Peyer's patch (tissue), 4 donors: ENCODE measurements around the gene AGXT2. TPM values are rescaled to one million over a fixed set of nuclear protein-coding genes. Genes with fewer than 3 reads are reported as not detected.

Experiments used
- DNase-seq, 3 donors: peaks; one replicate each; pipeline ENCODE4 v3.0.0-alpha.2; 2017 to 2019
- H3K27ac ChIP-seq, 4 donors: fragments of 200-600 bp; sonication (generic); one replicate each; pipeline ENCODE4 v1.5.1; 2016 to 2019
- H3K27me3 ChIP-seq, 2 donors: fragments of 200-600 bp; sonication (generic); one replicate each; pipeline ENCODE4 v1.5.1; 2019
- H3K36me3 ChIP-seq, 3 donors: fragments of 200-600 bp; sonication (generic); one replicate each; pipeline ENCODE4 v1.5.1; 2016 to 2019
- H3K4me1 ChIP-seq, 4 donors: fragments of 200-600 bp; sonication (generic); one replicate each; pipeline ENCODE4 v1.5.1; 2016 to 2019
- H3K4me3 ChIP-seq, 4 donors: fragments of 200-600 bp; sonication (generic); 1 replicate in 3 of 4; 2 replicates in 1 of 4; pipeline ENCODE4 v1.5.1; 2016 to 2019; ENCODE audit warnings: mild to moderate bottlenecking in 1 of 4
- H3K9me3 ChIP-seq, 4 donors: fragments of 200-600 bp; sonication (generic); one replicate each; pipeline ENCODE4 v1.5.1; 2016 to 2019; ENCODE audit warnings: mild to moderate bottlenecking in 1 of 4
- POLR2A ChIP-seq, 2 donors: fragments of 450-650 bp; IDR thresholded peaks; one replicate each; pipeline ENCODE4 v1.5.1; 2017; ENCODE audit warnings: antibody characterized with exemption in 2 of 2, mild to moderate bottlenecking in 2 of 2, moderate library complexity in 2 of 2
- total RNA-seq, 4 donors: library from RNA; depleted of rRNA; stranded (reverse); fragments of >200 nt; gene quantifications; one replicate each; pipeline ENCODE4 v1.1.0, GENCODE V29; 2016
- TF ChIP-seq, protein P1 (sequence below), 6 experiments: fragments of 450-650 bp in 4 of 6; fragments of 200-600 bp in 2 of 6; sonication (generic) in 1 of 6; IDR thresholded peaks; one replicate each; pipeline ENCODE4 v1.5.1; 2017 to 2019; ENCODE audit warnings: antibody characterized with exemption in 6 of 6, mild to moderate bottlenecking in 3 of 6, moderate library complexity in 1 of 6

Gene AGXT2
- total RNA-seq, 4 donors from 2014 or later = 4.8 to 11.2 (median 5.5) TPM; not detected in 1

DNA sequence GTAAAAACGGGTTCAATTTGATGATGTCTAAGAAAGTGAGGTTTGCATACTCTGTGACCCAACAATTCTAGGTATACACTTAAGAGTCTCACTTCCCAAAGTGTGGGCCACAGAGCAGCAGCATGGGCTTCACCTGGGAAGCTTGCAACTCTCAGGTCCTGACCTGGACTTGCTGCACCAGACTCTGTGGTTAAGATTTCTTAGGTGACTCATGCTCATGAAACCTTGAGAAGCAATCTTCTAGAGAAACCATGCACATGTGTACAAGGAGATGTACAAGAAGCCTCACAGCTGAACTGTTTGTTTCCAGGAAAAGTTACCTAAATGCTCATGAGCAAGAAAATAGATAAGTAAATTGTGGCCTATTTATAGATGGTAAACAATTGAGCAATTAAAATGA lies 88.4 kb downstream of the AGXT2 start:
- Histone ChIP-seq H3K27ac (no peak overlapping the region), H3K27me3 (no peaks in the 10 kb centered on the region), H3K9me3 (no peaks in the 10 kb centered on the region), H3K4me3 (no peak overlapping the region), H3K4me1 (no peaks in the 10 kb centered on the region), H3K36me3 (peaks cover 0 to 13% (median 0%) of the 10 kb centered on the region in 3 donors)
- no peak for TF ChIP-seq POLR2A (IDR thresholded peaks at IDR 0.05)
- TF ChIP-seq, protein P1, sequence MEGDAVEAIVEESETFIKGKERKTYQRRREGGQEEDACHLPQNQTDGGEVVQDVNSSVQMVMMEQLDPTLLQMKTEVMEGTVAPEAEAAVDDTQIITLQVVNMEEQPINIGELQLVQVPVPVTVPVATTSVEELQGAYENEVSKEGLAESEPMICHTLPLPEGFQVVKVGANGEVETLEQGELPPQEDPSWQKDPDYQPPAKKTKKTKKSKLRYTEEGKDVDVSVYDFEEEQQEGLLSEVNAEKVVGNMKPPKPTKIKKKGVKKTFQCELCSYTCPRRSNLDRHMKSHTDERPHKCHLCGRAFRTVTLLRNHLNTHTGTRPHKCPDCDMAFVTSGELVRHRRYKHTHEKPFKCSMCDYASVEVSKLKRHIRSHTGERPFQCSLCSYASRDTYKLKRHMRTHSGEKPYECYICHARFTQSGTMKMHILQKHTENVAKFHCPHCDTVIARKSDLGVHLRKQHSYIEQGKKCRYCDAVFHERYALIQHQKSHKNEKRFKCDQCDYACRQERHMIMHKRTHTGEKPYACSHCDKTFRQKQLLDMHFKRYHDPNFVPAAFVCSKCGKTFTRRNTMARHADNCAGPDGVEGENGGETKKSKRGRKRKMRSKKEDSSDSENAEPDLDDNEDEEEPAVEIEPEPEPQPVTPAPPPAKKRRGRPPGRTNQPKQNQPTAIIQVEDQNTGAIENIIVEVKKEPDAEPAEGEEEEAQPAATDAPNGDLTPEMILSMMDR (IDR thresholded peaks at IDR 0.05) = no peak
- DNase-seq = no peak

DNA sequence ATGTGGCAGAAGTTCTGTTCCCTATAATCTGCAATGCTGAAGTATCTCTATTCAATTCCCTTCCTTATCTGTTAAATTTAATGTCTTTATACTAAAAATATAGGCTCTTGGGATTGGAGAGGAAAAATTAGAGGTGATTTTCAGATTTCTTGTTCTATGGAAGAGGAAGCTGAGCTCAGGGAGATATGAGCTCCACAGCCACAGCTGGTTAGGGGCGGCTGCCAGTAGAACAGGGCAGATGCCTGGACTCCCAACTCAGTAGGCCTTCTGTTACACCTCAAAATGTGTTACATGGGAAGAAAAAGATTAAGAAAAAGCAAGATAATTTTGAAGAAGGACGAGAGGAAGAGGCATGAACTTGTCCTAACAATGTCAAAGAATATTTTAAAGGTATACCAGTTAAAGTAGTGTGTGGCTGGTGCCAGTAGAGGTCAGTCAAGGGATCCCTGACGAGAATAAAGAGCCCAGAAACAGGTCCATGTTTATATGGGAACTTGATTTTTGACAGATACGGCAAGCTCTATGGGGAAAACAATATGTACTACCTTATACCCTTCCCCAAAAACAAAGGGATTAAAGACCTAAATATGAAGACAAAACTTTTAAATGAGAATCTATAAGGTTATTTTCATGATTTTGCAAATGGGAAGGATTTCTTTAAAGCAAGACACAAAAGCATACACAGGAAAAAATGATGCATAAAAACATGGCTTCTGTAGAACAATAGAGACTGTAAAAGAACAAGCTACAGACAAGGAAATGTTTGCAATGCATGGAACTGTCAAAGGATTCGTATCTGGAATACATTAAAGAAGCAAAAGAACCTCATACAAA lies 89.7 kb downstream of the AGXT2 start:
- Histone ChIP-seq H3K4me3 (no peak overlapping the region), H3K27ac (no peak overlapping the region), H3K27me3 (no peaks in the 10 kb centered on the region), H3K9me3 (no peaks in the 10 kb centered on the region), H3K36me3 (peaks cover 0 to 26% (median 0%) of the 10 kb centered on the region in 3 donors), H3K4me1 (no peaks in the 10 kb centered on the region)
- TF ChIP-seq, protein P1 (IDR thresholded peaks at IDR 0.05) = peak in 4 of 6 experiments; percentile 36 to 55 (median 42)
- no peak for TF ChIP-seq POLR2A (IDR thresholded peaks at IDR 0.05)
- DNase-seq = no peak

DNA sequence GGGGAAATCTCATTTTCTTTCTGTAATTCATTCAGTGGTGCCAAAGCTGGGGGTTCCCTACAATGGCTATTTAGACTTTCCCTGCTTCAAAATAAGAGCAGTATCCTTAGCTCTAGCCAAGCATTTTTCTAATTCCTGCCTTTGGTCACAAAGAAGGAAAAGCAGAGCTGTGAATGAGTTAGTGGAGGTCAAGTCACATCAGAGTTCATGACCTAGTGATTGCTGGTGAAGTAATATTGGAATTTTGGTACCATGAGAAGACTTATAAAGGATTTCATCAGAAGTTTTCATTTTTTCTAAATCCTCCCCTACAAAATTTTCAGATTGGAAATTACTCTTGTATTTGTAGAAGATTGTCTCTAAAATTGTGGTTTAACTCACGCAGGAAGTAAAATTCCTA lies 90.4 kb downstream of the AGXT2 start:
- DNase-seq = no peak

More for the DNA sequence above, 90.4 kb downstream of the AGXT2 start:
- H3K36me3 ChIP-seq = peaks cover 0 to 33% (median 0%) of the 10 kb centered on the region in 3 donors
- no peaks in the 10 kb centered on the region for H3K4me1 ChIP-seq
- no peaks in the 10 kb centered on the region for H3K27me3 ChIP-seq
- H3K9me3 ChIP-seq = no peaks in the 10 kb centered on the region
- no peak overlapping the region for H3K27ac ChIP-seq
- no peak overlapping the region for H3K4me3 ChIP-seq
- TF ChIP-seq POLR2A (IDR thresholded peaks at IDR 0.05) = no peak
- TF ChIP-seq, protein P1 (IDR thresholded peaks at IDR 0.05) = no peak

Other genes starting within 250 kb of the AGXT2 start
- gene TTC23L, start 208.8 kb downstream of the AGXT2 start, total RNA-seq = not detected
- gene RAD1, start 132.4 kb downstream of the AGXT2 start, total RNA-seq = 10 to 100 TPM in 3 of 4 donors, 1 to 10 TPM in 1; 9.5 to 33.0 (median 14.5) TPM
- 10 to 100 TPM in 2 of 4 donors, 1 to 10 TPM in 2; 4.3 to 23.1 (median 12.3) TPM for gene BRIX1, start 132.2 kb downstream of the AGXT2 start, total RNA-seq
- gene DNAJC21, start 118.4 kb downstream of the AGXT2 start, total RNA-seq = 10 to 100 TPM; 17.5 to 64.4 (median 32.2) TPM
- 10 to 100 TPM in 3 of 4 donors, 1 to 10 TPM in 1; 9.1 to 69.5 (median 54.1) TPM for gene PRLR, start 182.5 kb upstream of the AGXT2 start, total RNA-seq